ENCODE results near the gene SH2B3.
"Not testable (repeated sequence)": the region's sequence is repeated elsewhere in the genome, so short reads cannot be mapped to it uniquely, and the experiment has no call there.

Gene SH2B3

GRCh38 chr12:111387747-111388323 is 17.9 kb upstream of the SH2B3 start:
- DNase-seq (ENCODE audit: low read depth, low spot score), result peak; percentile 26

- DNase-seq (ENCODE audit: low read depth, low spot score), result no peak
Measured at GRCh38 chr12:111389635-111390034, 16.1 kb upstream of the SH2B3 start.

DNA sequence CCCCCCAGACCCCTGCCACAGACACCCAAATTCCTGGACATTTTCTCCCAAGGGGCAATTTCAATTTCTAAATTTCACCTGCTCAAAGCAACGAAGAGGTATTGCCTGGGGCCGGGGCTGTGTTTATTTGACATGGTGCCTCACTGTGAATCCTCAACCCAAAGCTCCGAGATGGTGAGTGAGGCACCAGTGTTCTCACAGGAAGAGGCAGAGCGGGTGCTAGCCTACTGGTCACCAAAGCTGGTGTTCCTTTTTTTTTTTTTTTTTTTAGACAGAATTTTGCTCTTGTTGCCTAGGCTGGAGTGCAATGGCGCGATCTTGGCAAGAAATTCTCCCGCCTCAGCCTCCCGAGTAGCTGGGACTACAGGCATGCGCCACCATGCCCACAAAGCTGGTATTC is 14.8 kb upstream of the SH2B3 start:
- DNase-seq (ENCODE audit: low read depth, low spot score), result no peak

- DNase-seq (ENCODE audit: low read depth, low spot score), result no peak
Measured at GRCh38 chr12:111393700-111394300, 11.9 kb upstream of the SH2B3 start.

DNA sequence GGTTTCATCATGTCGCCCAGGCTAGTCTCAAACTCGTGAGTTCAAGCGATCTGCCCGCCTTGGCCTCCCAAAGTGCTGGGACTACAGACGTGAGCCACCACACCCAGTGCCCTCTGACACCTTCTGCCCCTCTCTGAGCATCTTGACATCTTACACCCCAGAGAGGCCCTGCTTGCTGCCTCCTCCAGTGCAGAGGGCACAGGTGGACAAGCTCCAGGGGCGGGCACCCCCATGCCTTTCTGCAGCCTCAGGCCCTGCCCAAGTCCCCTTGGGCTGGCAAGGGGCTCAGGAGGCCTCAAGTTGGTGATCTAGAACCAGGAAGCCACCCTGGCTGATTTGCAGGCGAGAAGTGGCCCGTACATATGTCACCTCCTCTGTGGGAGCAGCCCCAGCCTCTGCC is 11.2 kb upstream of the SH2B3 start:
- no peak for DNase-seq (ENCODE audit: low read depth, low spot score)

DNA sequence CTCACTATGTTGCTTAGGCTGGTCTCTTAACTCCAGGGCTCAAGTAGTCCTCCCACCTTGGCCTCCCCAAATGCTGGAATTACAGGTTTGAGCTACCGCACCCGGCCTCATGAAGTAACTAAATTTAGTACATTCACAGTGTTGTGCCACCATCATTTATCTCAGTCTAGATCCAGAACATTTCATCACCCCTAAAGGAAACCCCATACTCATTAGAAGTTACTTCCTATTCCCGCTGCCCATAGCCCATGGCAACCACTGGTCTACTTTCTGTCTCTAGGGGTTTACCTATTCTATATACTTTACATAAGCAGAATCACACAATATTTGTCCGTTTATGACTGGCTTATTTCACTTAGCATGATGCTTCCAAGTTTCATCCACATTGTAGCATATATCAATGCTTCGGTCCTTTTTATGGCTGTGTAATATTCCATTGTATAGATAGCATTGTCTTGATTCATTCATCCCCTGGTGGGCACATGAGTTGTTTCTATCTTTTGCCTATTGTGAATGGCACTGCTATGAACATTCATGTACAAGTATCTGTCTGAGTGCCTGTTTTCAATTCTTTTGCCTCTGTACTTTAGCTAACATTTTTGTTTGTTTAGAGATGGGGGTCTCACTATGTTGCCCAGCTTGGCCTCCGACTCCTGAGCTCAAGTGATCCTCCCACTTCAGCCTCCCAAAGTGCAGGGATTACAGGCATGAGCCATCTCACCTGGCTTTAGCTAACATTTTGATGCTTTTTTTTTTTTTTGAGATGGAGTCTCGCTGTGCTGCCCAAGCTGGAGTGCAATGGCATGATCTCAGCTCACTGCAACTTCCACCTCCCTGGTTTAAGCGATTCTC is 10.2 kb upstream of the SH2B3 start:
- DNase-seq (ENCODE audit: low read depth, low spot score), result no peak

DNA sequence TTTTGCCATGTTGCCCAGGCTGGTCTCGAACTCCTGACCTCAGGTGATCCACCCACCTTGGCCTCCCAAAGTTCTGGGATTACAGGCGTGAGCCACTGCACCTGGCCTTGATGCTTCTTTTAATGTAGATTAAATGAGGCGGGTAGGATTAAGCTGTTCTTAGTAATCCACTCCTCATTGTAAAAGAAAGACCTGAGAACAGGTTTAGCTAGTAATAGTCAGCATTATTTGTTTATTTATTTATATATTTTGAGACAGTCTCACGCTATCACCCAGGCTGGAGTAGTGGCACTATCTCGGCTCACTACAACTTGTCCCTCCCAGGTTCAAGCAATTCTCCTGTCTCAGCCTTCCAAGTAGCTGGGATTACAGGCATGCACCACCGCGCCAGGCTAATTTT is 9.5 kb upstream of the SH2B3 start:
- not testable (repeated sequence) for DNase-seq (ENCODE audit: low read depth, low spot score)

DNA sequence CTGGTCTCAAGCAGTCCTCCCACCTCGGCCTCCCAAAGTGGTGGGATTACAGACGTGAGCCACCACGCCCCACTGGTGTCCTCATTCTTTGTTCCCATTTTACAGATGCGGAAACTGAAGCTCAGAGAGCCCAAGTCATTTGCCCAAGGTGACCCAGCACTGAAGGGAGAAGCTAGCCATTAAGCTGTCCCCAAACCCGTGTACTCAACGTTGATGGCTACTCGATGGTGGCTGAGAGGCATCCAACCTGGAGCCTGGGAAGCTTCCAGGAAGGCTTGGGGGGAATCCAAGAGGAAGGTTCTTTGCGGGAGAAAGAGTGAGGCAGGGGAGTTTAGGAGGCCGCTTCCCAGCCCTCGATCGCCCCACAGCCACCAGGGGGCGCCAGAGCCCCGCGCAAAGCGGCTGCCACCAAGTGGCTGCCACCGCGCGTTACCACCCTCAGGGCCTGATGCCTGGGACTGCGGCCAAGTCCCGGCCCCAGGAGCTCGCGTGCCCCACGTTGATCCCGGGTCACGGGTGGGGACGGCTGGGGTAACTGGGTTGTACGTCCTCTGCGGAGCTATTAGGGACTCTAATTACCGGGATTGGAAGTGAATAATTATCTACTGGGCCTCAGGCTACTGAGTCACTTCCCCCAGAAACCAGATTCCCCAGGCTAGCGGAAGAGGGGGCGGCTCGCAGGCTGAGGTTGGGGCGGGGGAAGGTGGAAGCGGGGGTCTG is 8.8 kb upstream of the SH2B3 start:
- peak; percentile 93 for DNase-seq (ENCODE audit: low read depth, low spot score)

DNA sequence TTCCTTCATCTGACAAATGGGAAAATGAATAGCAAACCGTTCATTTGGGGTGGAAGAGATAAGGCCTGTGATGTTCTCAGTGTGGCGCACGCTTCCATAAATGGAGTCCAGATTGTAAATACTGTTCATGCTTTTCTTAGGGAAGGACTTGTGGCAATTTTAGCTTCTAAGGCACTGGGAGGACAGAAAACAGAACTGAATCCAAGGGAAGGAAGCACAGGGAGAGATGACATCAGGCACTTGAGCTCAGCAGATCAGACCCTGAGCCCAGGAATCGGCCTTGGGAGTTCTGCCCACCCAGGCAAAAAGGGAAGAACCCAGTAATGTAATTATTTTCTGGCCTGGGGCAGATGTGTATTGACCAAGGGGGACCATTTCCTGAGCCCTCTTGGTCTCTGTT is 7.2 kb upstream of the SH2B3 start:
- DNase-seq (ENCODE audit: low read depth, low spot score), result no peak

DNA sequence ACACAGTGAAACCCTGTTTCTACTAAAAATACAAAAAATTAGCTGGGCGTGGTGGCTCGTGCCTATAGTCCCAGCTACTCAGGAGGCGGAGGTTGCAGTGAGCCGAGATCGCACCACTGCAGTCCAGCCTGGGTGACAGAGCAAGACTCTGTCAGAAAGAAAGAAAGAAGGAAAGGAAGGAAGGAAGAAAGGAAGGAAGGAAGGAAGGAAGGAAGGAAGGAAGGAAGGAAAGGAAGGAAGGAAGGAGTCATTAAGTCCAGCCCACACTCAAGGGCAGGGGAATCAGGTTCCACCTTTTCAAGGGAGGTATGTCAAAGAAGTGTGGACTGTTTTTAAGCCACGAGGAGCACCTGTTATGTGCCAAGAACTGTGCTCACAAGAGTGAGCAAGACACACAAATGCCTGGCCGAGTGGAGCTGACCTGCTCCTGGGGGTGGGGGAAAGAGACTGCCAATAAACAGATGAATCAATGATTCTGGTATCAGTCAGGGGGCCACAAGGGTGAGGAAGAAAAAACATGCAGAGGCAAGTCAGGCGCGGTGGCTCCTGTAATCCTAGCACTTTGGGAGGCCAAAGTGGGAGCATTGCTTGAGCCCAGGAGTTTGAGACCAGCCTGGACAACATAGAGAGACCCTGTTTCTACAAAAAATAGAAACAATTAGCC is 5.8 kb upstream of the SH2B3 start:
- DNase-seq (ENCODE audit: low read depth, low spot score), result not testable (repeated sequence)

DNA sequence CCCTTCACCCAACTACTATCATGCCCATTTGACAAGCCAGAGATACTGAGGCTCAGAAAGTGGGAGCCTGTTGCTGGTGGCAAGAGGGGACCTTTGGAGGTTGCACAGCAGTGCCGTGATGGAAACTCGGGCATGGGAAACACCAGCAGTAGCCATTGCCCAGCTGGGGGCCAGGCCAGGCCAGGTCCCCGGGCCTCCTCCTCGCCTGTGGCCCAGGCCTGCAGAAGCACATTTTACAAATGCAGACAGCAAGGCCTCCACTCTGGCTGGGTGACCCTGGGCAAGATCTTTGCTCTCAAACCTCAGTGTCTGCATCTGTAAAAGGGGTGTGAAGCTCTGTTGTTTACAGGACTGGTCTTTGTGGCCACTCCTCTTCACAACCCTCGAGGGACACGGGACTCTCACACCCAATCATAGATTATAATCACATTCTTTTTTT is 4.5 kb upstream of the SH2B3 start:
- DNase-seq (ENCODE audit: low read depth, low spot score), result no peak

DNA sequence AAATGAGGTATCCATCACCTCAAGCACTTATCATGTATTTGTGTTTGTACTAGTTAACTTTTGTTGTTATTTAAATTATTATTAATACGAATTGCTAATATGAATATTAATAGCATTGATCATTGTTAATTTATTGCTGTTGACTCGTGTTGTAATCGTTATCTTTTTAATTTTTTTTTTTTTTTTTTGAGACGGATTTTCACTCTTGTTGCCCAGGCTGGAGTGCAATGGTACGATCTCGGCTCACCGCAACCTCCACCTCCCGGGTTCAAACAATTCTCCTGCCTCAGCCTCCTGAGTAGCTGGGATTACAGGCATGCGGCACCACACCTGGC is 3.3 kb upstream of the SH2B3 start:
- not testable (repeated sequence) for DNase-seq (ENCODE audit: low read depth, low spot score)

DNA sequence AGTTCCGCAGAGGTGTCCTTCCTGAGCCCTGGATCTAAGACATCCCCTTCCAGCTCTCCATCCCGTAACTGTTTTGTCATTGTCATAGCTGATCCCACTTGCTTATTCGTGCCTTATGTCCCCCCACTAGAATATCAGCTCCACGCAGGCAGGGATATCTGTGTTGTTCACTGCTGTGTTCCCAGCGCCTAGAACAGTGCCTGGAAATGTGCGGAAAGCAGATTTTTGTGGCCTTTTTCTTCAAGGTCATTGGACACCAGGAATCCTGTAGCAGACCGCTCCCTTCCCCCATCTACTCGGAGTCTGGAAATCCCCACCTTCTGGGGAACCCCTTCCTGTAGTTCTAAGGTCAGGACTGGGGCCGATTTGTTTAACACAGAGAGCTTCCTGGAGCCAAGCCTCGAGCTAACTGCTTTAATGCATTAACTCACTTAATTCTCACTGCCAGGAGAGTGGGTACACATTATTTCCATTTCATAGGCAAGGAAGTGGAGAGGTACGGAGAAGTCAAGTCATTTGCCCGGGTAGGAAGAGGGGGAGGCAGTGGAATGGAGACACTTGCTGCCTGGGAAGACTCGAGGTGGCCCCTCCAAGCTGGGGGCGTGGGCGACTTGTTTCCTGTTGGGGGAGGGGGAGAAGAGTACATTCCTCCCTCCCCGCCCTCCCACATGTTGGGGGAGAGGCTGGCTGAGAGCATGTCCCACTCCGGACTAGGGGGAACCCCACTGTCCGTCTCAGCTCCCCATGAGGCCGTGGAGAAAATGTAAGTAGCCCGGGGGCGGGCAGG is 1.2 kb upstream of the SH2B3 start:
- peak; percentile 40 for DNase-seq (ENCODE audit: low read depth, low spot score)

DNA sequence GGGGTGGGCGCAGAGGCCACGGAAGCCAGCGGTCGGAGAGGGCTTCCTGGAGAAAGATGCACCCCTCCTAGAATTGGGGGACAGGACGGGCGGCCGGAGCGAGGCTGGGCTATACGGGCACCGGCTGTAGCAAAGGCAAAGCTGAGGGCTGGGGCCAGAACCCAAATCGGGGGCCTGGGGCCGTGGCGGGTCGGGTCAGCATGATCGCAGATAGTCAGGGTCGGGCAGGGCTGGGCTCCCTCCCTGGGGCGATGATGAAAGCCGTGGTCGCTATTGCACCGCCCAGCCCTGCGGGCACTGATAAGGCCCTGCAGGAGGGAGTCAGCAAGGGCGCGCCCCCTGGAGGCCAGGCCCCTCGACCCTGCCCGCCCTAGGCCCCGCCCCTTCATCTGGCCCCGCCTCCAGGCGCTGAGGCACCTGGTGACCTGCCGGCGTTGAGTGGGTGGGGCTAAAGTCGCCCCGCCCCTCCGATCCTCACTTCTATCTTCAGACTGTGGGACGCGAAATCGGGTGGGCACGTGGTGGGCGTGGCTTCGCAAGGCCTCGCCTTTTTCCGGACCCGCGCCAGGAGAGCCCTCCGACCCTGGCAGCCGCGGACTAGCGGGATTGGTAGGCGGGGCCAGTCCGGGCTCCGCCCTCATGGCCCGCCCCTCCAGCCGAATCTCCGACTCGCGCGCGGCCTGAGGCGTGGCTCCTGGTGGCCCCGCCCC is 419 bp upstream of the SH2B3 start:
- peak; percentile 96 for DNase-seq (ENCODE audit: low read depth, low spot score)

DNA sequence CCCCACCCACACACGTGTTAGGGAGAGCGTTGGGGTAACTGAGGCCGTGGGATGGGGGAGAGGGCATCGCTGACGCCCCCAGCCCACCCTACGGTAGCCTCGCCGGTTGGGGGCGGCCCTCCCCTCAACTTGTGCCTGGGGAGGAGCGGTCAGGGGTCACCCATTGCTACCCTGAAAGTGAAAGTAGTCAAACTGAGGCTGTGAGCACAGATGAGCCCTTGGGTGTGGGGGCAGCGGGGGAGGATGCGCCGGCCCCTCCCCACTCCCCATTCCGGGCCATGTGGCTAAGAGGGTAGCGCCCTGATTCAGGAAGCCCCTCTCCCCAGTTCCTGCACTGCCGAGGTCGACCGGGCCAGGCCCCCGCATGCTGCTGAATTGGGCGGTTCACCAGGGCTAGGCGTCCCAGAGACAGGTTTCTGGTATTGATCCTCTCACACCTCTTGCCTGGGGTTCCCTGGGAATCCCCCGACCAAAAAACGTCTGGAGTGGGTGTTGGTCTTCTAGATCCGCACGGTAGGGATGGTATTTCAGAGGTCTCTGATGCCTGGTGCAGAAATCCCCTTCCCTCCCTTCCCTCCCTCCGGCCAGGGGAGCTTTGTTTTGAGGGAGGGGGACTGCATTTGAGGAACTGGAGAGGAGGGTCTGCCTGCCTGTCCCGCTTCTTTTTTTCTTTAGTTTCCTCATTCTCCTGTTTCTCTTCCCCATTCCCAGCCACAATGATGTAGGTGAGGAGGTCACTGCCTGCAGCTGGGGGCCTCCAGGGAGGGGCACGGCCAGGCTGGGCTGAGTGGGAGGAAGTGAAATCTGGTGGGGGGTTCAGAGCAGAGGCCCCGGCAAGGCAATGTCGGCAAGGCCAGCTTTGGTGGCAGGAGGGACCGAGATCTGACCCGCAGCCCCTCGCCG is 1.0 kb downstream of the SH2B3 start:
- DNase-seq (ENCODE audit: low read depth, low spot score), result peak; percentile 28

GRCh38 chr12:111407377-111408115 is 1.8 kb downstream of the SH2B3 start:
- peak; percentile 26 for DNase-seq (ENCODE audit: low read depth, low spot score)

GRCh38 chr12:111408116-111408440 is 2.4 kb downstream of the SH2B3 start:
- no peak for DNase-seq (ENCODE audit: low read depth, low spot score)

- DNase-seq (ENCODE audit: low read depth, low spot score), result no peak
Measured at GRCh38 chr12:111408686-111409402, 3.1 kb downstream of the SH2B3 start.

Measured in astrocyte of the hippocampus (primary cell).